ENCODE results near the gene MIA2. TPM values are rescaled to one million over a fixed set of nuclear protein-coding genes. Genes with fewer than 3 reads are reported as not detected.

MIA2 gene
- total and polyA plus RNA-seq, 4 experiments from 2014 or later = 19.0 to 26.7 (median 26.2) TPM

DNA sequence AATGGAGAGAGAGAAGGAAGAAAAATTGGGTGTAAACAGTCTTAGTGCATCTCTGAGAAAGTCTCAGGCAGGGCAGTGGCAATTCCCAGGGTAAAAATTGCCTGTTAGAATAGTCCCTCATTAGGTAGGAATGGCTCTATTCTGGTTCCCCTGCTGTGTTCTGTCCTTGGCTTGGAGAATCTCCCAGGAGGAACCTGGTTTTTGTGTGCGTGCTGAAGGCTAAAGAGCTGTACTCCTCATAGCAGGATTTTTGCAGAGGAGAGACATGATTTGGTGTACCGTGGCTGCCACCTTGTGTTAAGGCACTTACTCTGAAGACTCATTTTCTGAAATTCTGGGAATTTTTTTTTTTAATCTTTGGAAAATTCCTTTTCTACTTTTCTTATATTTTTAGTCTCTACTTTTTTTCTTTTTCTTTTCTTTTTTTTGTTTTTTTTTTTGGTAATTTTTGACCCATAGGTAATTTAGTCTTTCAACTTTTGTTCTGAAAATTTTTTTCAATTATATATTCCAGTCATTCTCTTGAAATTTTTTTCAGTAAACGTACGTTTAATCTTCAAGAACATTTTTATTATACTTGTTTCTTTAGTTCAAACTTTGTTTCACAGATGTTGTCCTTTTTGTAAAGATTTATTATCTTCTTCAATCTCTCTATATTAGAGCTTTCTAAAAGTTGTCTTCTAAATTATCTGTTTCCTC, 134.7 kb downstream of the MIA2 start:
- ChIA-PET POLR2A (ENCODE audit: partially characterized antibody) (no interaction called here), CTCF (ENCODE audit: partially characterized antibody) (interaction anchor here (1.4 kb wide), 1 partner anchor 136 kb away, joined by 4 read pairs; no protein-coding TSS in a partner anchor)
- Histone ChIP-seq H3K4me3 (ENCODE audit: low read length in 2 of 2) (no peak overlapping the region), H3K9me3 (ENCODE audit: control insufficient read depth in 1 of 2, low read length in 2 of 2) (no peaks in the 10 kb centered on the region), H3K4me1 (ENCODE audit: insufficient read depth, low read length) (no peaks in the 10 kb centered on the region), H3K27ac (ENCODE audit: low read depth, low read length) (no peak overlapping the region), H3K36me3 (ENCODE audit: insufficient read depth, low read length) (no peaks in the 10 kb centered on the region), H3K27me3 (ENCODE audit: insufficient read depth, low read length) (no peaks in the 10 kb centered on the region)
- Mint-ChIP-seq H3K4me1 (peaks cover 0 to 6% (median 1%) of the 10 kb centered on the region in 4 donors), H3K36me3 (peaks cover 42 to 49% of the 10 kb centered on the region in 2 donors), H3K27ac (no peak overlapping the region), H3K4me3 (no peak overlapping the region), H3K27me3 (no peaks in the 10 kb centered on the region), H3K9me3 (peaks cover 0 to 27% (median 22%) of the 10 kb centered on the region in 8 donors)
- peak in 4 of 5 donors; percentile 9 to 22 (median 12) for DNase-seq
- intact Hi-C loops (cut with micrococcal nuclease) = no loop called here

DNA sequence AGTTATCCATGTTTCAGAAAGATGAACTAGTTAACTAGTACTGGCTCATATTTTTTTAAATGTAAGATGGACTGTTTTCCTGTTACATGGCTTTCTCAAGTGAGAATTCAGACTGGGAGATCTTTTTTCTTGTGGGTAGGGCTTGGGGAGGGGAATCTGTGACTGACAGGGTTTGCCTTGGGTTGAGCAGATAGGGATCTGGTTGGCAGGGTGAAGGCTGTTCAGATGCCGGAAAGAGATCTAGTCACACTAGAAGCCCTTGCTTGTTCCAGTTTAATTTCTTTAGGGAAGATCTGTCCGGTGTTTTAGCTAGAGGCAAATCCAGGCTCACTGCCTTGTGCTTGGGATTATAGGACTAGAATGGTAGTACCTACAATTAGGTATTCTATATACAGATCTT, 135.3 kb downstream of the MIA2 start:
- Histone ChIP-seq H3K9me3 (ENCODE audit: control insufficient read depth in 1 of 2, low read length in 2 of 2) (no peaks in the 10 kb centered on the region), H3K27me3 (ENCODE audit: insufficient read depth, low read length) (no peaks in the 10 kb centered on the region), H3K27ac (ENCODE audit: low read depth, low read length) (no peak overlapping the region), H3K36me3 (ENCODE audit: insufficient read depth, low read length) (no peaks in the 10 kb centered on the region), H3K4me1 (ENCODE audit: insufficient read depth, low read length) (no peaks in the 10 kb centered on the region), H3K4me3 (ENCODE audit: low read length in 2 of 2) (no peak overlapping the region)
- Mint-ChIP-seq H3K36me3 (peaks cover 36 to 43% of the 10 kb centered on the region in 2 donors), H3K4me3 (no peak overlapping the region), H3K27ac (peak overlapping the region in 1 of 7 donors; percentile 41), H3K9me3 (peaks cover 0 to 21% (median 16%) of the 10 kb centered on the region in 8 donors), H3K27me3 (no peaks in the 10 kb centered on the region), H3K4me1 (peaks cover 0 to 6% (median 2%) of the 10 kb centered on the region in 4 donors)
- ChIA-PET POLR2A (ENCODE audit: partially characterized antibody) (no interaction called here), CTCF (ENCODE audit: partially characterized antibody) (interaction anchor here (1.4 kb wide), 1 partner anchor 137 kb away, joined by 4 read pairs; no protein-coding TSS in a partner anchor)
- no peak for DNase-seq
- intact Hi-C loops (cut with micrococcal nuclease) = no loop called here

GRCh38 chr14:39370415-39370814, 136.7 kb downstream of the MIA2 start:
- H3K4me1 ChIP-seq (ENCODE audit: insufficient read depth, low read length) = no peaks in the 10 kb centered on the region
- intact Hi-C loops (cut with micrococcal nuclease) = no loop called here
- H3K27me3 ChIP-seq (ENCODE audit: insufficient read depth, low read length) = no peaks in the 10 kb centered on the region
- CTCF ChIA-PET (ENCODE audit: partially characterized antibody) = no interaction called here
- H3K27ac ChIP-seq (ENCODE audit: low read depth, low read length) = no peak overlapping the region
- Mint-ChIP-seq H3K4me1 (peaks cover 0 to 6% (median 2%) of the 10 kb centered on the region in 4 donors), H3K9me3 (peaks cover 0 to 7% (median 4%) of the 10 kb centered on the region in 8 donors), H3K27ac (peak overlapping the region in 1 of 7 donors; percentile 61), H3K36me3 (peaks cover 24 to 31% of the 10 kb centered on the region in 2 donors), H3K27me3 (no peaks in the 10 kb centered on the region), H3K4me3 (no peak overlapping the region)
- no peaks in the 10 kb centered on the region for H3K9me3 ChIP-seq (ENCODE audit: control insufficient read depth in 1 of 2, low read length in 2 of 2)
- H3K36me3 ChIP-seq (ENCODE audit: insufficient read depth, low read length) = no peaks in the 10 kb centered on the region
- POLR2A ChIA-PET (ENCODE audit: partially characterized antibody) = no interaction called here
- no peak overlapping the region for H3K4me3 ChIP-seq (ENCODE audit: low read length in 2 of 2)
- no peak for DNase-seq

GRCh38 chr14:39372656-39373055, 138.9 kb downstream of the MIA2 start:
- Mint-ChIP-seq H3K27me3 (no peaks in the 10 kb centered on the region), H3K4me1 (peaks cover 0 to 2% (median 1%) of the 10 kb centered on the region in 4 donors), H3K9me3 (no peaks in the 10 kb centered on the region), H3K36me3 (peaks cover 13 to 26% of the 10 kb centered on the region in 2 donors), H3K27ac (no peak overlapping the region), H3K4me3 (no peak overlapping the region)
- no peak overlapping the region for H3K27ac ChIP-seq (ENCODE audit: low read depth, low read length)
- no peaks in the 10 kb centered on the region for H3K27me3 ChIP-seq (ENCODE audit: insufficient read depth, low read length)
- ChIA-PET CTCF (ENCODE audit: partially characterized antibody) (no interaction called here), POLR2A (ENCODE audit: partially characterized antibody) (interaction anchor here (0.7 kb wide), 1 partner anchor 203 kb away, joined by 3 read pairs; the partner anchor contains the start of gene TRAPPC6B)
- H3K36me3 ChIP-seq (ENCODE audit: insufficient read depth, low read length) = no peaks in the 10 kb centered on the region
- intact Hi-C loops (cut with micrococcal nuclease) = no loop called here
- no peaks in the 10 kb centered on the region for H3K4me1 ChIP-seq (ENCODE audit: insufficient read depth, low read length)
- no peak for DNase-seq
- H3K4me3 ChIP-seq (ENCODE audit: low read length in 2 of 2) = no peak overlapping the region
- no peaks in the 10 kb centered on the region for H3K9me3 ChIP-seq (ENCODE audit: control insufficient read depth in 1 of 2, low read length in 2 of 2)

GRCh38 chr14:39374851-39375250, 141.1 kb downstream of the MIA2 start:
- Histone ChIP-seq H3K27me3 (ENCODE audit: insufficient read depth, low read length) (no peaks in the 10 kb centered on the region), H3K4me3 (ENCODE audit: low read length in 2 of 2) (no peak overlapping the region), H3K4me1 (ENCODE audit: insufficient read depth, low read length) (no peaks in the 10 kb centered on the region), H3K36me3 (ENCODE audit: insufficient read depth, low read length) (no peaks in the 10 kb centered on the region), H3K9me3 (ENCODE audit: control insufficient read depth in 1 of 2, low read length in 2 of 2) (no peaks in the 10 kb centered on the region), H3K27ac (ENCODE audit: low read depth, low read length) (no peak overlapping the region)
- peaks cover 0 to 2% (median 0%) of the 10 kb centered on the region in 4 donors for H3K4me1 Mint-ChIP-seq
- ChIA-PET POLR2A (ENCODE audit: partially characterized antibody) (no interaction called here), CTCF (ENCODE audit: partially characterized antibody) (no interaction called here)
- no peaks in the 10 kb centered on the region for H3K9me3 Mint-ChIP-seq
- no peak for DNase-seq
- H3K4me3 Mint-ChIP-seq = no peak overlapping the region
- peaks cover 8 to 26% of the 10 kb centered on the region in 2 donors for H3K36me3 Mint-ChIP-seq
- intact Hi-C loops (cut with micrococcal nuclease) = no loop called here
- no peak overlapping the region for H3K27ac Mint-ChIP-seq
- no peaks in the 10 kb centered on the region for H3K27me3 Mint-ChIP-seq

DNA sequence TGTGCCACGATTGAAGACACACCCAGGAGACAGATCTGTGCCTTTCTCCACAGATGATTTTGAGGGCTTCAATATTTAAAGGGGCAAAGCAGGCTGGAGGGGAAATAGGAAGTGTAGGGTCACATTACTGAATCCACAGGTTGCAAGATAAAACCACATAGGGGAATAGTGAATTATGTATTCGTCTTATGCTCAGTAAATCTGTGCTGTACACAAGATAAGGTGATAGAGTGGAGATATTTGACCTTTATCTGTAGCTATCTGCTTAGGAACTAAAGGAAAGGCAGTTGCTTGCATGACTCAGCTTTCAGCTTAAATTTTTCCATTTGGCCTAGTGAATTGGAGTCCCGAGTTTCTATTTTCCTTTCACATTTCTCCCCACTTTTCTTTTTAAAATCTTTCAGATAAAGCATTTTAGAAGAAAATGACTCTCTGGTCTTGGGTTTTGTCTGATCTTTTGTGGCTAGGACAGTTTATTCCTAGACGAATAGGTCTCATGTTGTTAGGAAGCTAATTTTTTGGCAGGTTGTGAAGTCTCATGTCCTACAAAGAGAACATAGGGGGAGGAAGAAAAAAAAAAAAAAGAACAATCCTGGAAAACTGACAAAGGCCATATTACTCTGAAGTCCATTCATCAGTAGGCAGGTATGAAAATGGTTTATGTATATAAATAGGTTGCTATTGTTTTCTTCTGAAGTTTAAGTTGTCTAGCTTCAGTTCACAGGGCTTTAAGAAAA, 143.1 kb downstream of the MIA2 start:
- POLR2A ChIA-PET (ENCODE audit: partially characterized antibody) = interaction anchor here (1.6 kb wide), 1 partner anchor 55 kb away, joined by 4 read pairs; the partner anchor contains the start of gene FBXO33
- Histone ChIP-seq H3K9me3 (ENCODE audit: control insufficient read depth in 1 of 2, low read length in 2 of 2) (no peaks in the 10 kb centered on the region), H3K27ac (ENCODE audit: low read depth, low read length) (no peak overlapping the region), H3K36me3 (ENCODE audit: insufficient read depth, low read length) (no peaks in the 10 kb centered on the region), H3K4me3 (ENCODE audit: low read length in 2 of 2) (no peak overlapping the region), H3K27me3 (ENCODE audit: insufficient read depth, low read length) (no peaks in the 10 kb centered on the region), H3K4me1 (ENCODE audit: insufficient read depth, low read length) (no peaks in the 10 kb centered on the region)
- Mint-ChIP-seq H3K4me1 (peaks cover 1 to 3% (median 2%) of the 10 kb centered on the region in 4 donors), H3K27ac (no peak overlapping the region), H3K27me3 (no peaks in the 10 kb centered on the region), H3K9me3 (no peaks in the 10 kb centered on the region), H3K4me3 (no peak overlapping the region), H3K36me3 (peaks cover 0 to 14% of the 10 kb centered on the region in 2 donors)
- CTCF ChIA-PET (ENCODE audit: partially characterized antibody) = no interaction called here
- intact Hi-C loops (cut with micrococcal nuclease) = no loop called here
- DNase-seq = no peak

- no peak overlapping the region for H3K27ac ChIP-seq (ENCODE audit: low read depth, low read length)
- POLR2A ChIA-PET (ENCODE audit: partially characterized antibody) = no interaction called here
These were observed 147.7 kb downstream of the MIA2 start for GRCh38 chr14:39381366-39381765.

More at GRCh38 chr14:39381366-39381765, 147.7 kb downstream of the MIA2 start:
- H3K4me1 Mint-ChIP-seq = peaks cover 18 to 30% (median 22%) of the 10 kb centered on the region in 4 donors
- H3K4me3 ChIP-seq (ENCODE audit: low read length in 2 of 2) = no peak overlapping the region
- no peaks in the 10 kb centered on the region for H3K9me3 ChIP-seq (ENCODE audit: control insufficient read depth in 1 of 2, low read length in 2 of 2)
- H3K36me3 ChIP-seq (ENCODE audit: insufficient read depth, low read length) = no peaks in the 10 kb centered on the region
- no peaks in the 10 kb centered on the region for H3K27me3 Mint-ChIP-seq
- H3K9me3 Mint-ChIP-seq = no peaks in the 10 kb centered on the region
- peaks cover 23% of the 10 kb centered on the region for H3K4me1 ChIP-seq (ENCODE audit: insufficient read depth, low read length)
- no peaks in the 10 kb centered on the region for H3K27me3 ChIP-seq (ENCODE audit: insufficient read depth, low read length)
- H3K36me3 Mint-ChIP-seq = peaks cover 0 to 5% of the 10 kb centered on the region in 2 donors
- CTCF ChIA-PET (ENCODE audit: partially characterized antibody) = no interaction called here
- intact Hi-C loops (cut with micrococcal nuclease) = no loop called here
- DNase-seq = no peak
- H3K27ac Mint-ChIP-seq = no peak overlapping the region
- H3K4me3 Mint-ChIP-seq = no peak overlapping the region

Measured in CD4-positive, alpha-beta memory T cell (primary cell).